Measurements from ENCODE around the gene GPR39.

Gene GPR39

DNA sequence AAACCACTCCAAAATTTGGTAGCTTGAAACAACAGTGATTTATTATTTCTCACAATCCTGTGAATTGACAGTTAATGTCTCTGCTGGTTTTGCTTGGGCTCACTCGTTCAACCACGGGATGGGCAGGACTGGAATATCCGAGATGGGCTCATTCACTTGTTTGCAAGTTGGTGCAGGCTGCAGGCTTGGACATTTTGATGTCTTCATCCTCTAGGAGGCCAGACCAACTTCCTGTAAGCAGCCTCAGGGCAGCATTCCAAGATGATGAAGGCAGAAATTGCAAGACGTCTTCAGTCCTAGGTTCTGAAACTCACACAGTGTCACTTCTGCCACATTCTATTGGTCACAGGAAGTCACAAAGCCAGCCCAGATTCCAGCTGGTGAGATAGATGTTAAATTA, 47.1 kb downstream of the GPR39 start:
- no peaks in the 10 kb centered on the region for H3K36me3 ChIP-seq (replicated peaks; ENCODE audit: insufficient read depth, low read length)
- H3K9me3 ChIP-seq (replicated peaks; ENCODE audit: insufficient read depth, low read length) = no peaks in the 10 kb centered on the region
- no peaks in the 10 kb centered on the region for H3K79me2 ChIP-seq (ENCODE audit: low read length)

DNA sequence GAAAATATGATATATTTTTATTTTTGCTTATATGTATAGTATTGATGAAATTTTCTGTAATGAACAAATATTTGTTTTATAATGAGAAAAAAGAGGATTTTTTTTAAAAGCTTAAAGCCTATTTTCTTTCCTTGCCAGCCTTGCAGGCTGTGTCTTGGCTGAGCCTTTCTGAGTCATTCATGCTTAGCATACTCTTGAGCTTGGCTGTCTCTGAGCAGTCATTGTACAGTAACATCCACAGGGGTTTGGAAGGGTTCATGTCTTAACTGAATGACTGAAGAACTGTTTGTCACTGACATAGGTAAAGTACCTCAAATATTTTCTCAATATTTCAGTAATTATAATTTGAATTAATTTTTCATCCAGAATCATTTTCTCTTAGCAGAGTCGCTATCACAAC, 49.3 kb downstream of the GPR39 start:
- Histone ChIP-seq H3K27ac (ENCODE audit: low read length) (no peak overlapping the region), H3K9me2 (replicated peaks; ENCODE audit: insufficient read depth, low read length) (no peaks in the 10 kb centered on the region), H3F3A (ENCODE audit: insufficient read depth, low read length) (no peaks in the 10 kb centered on the region), H3K9ac (ENCODE audit: low read length) (no peak overlapping the region), H3K79me2 (ENCODE audit: low read length) (no peaks in the 10 kb centered on the region), H3K4me3 (ENCODE audit: low read length) (no peak overlapping the region), H2AFZ (ENCODE audit: low read length) (no peak overlapping the region), H3K36me3 (replicated peaks; ENCODE audit: insufficient read depth, low read length) (no peaks in the 10 kb centered on the region), H3K4me2 (ENCODE audit: low read depth, low read length) (no peak overlapping the region), H3K4me1 (ENCODE audit: low read length) (no peaks in the 10 kb centered on the region), H3K9me3 (replicated peaks; ENCODE audit: insufficient read depth, low read length) (no peaks in the 10 kb centered on the region), H3K27me3 (replicated peaks; ENCODE audit: insufficient read depth, low read length) (no peaks in the 10 kb centered on the region), H4K20me1 (ENCODE audit: insufficient read depth, low read length) (no peaks in the 10 kb centered on the region)
- no peak for TF ChIP-seq EZH2 (optimal IDR thresholded peaks at IDR 0.05; ENCODE audit: low read depth, low read length)
- no peak for TF ChIP-seq EZH2phosphoT487 (IDR thresholded peaks at IDR 0.05; ENCODE audit: low read length)
- TF ChIP-seq, protein P1, sequence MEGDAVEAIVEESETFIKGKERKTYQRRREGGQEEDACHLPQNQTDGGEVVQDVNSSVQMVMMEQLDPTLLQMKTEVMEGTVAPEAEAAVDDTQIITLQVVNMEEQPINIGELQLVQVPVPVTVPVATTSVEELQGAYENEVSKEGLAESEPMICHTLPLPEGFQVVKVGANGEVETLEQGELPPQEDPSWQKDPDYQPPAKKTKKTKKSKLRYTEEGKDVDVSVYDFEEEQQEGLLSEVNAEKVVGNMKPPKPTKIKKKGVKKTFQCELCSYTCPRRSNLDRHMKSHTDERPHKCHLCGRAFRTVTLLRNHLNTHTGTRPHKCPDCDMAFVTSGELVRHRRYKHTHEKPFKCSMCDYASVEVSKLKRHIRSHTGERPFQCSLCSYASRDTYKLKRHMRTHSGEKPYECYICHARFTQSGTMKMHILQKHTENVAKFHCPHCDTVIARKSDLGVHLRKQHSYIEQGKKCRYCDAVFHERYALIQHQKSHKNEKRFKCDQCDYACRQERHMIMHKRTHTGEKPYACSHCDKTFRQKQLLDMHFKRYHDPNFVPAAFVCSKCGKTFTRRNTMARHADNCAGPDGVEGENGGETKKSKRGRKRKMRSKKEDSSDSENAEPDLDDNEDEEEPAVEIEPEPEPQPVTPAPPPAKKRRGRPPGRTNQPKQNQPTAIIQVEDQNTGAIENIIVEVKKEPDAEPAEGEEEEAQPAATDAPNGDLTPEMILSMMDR (IDR thresholded peaks at IDR 0.05; ENCODE audit: low read length) = no peak
- no peak for DNase-seq

More for the DNA sequence above, 47.1 kb downstream of the GPR39 start:
- Histone ChIP-seq H3K27ac (ENCODE audit: low read length) (no peak overlapping the region), H2AFZ (ENCODE audit: low read length) (no peak overlapping the region), H3K4me2 (ENCODE audit: low read depth, low read length) (no peak overlapping the region), H4K20me1 (ENCODE audit: insufficient read depth, low read length) (no peaks in the 10 kb centered on the region), H3K4me3 (ENCODE audit: low read length) (no peak overlapping the region), H3F3A (ENCODE audit: insufficient read depth, low read length) (no peaks in the 10 kb centered on the region), H3K9ac (ENCODE audit: low read length) (no peak overlapping the region), H3K4me1 (ENCODE audit: low read length) (no peaks in the 10 kb centered on the region), H3K27me3 (replicated peaks; ENCODE audit: insufficient read depth, low read length) (no peaks in the 10 kb centered on the region), H3K9me2 (replicated peaks; ENCODE audit: insufficient read depth, low read length) (no peaks in the 10 kb centered on the region)
- DNase-seq = no peak
- TF ChIP-seq EZH2phosphoT487 (IDR thresholded peaks at IDR 0.05; ENCODE audit: low read length) = no peak
- TF ChIP-seq EZH2 (optimal IDR thresholded peaks at IDR 0.05; ENCODE audit: low read depth, low read length) = no peak
- TF ChIP-seq, protein P1 (IDR thresholded peaks at IDR 0.05; ENCODE audit: low read length) = no peak

DNA sequence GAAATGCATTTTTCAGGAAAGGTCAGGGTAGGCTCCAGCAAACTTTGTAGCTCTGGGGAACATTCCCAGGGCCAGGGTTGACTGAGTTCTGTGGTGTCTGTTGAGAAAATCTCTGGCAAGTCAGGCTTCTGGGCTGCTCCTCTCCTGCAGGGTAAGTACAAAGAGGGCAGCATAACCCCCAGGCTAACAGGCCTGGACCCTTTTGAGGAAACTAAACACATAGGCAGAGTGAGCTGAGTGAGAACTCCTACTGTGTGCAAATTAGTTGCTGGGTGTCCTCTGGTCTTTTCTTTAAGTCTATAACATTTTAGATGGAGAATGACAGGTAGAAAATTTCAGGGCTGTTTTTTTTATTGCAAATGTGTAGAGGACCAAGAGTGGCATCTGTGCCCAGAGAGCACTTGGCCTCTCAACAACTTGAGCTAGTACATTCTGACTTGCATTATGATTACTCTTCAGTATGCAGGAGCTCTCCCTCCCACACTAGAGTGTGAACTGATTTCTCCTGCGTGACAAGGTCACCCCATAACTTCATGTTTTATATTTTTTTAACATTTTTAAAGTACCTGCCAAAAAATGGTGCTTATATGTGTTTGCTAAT, 49.9 kb downstream of the GPR39 start:
- no peaks in the 10 kb centered on the region for H3K4me1 ChIP-seq (ENCODE audit: low read length)
- H3K4me3 ChIP-seq (ENCODE audit: low read length) = no peak overlapping the region
- H3K9me3 ChIP-seq (replicated peaks; ENCODE audit: insufficient read depth, low read length) = no peaks in the 10 kb centered on the region
- no peaks in the 10 kb centered on the region for H3K27me3 ChIP-seq (replicated peaks; ENCODE audit: insufficient read depth, low read length)
- H3K4me2 ChIP-seq (ENCODE audit: low read depth, low read length) = no peak overlapping the region
- no peaks in the 10 kb centered on the region for H3F3A ChIP-seq (ENCODE audit: insufficient read depth, low read length)
- no peak overlapping the region for H2AFZ ChIP-seq (ENCODE audit: low read length)
- H4K20me1 ChIP-seq (ENCODE audit: insufficient read depth, low read length) = no peaks in the 10 kb centered on the region
- TF ChIP-seq EZH2phosphoT487 (IDR thresholded peaks at IDR 0.05; ENCODE audit: low read length) = no peak
- TF ChIP-seq, protein P1 (IDR thresholded peaks at IDR 0.05; ENCODE audit: low read length) = no peak
- TF ChIP-seq EZH2 (optimal IDR thresholded peaks at IDR 0.05; ENCODE audit: low read depth, low read length) = no peak
- no peak overlapping the region for H3K9ac ChIP-seq (ENCODE audit: low read length)
- no peak for DNase-seq
- no peaks in the 10 kb centered on the region for H3K9me2 ChIP-seq (replicated peaks; ENCODE audit: insufficient read depth, low read length)
- H3K79me2 ChIP-seq (ENCODE audit: low read length) = no peaks in the 10 kb centered on the region
- H3K36me3 ChIP-seq (replicated peaks; ENCODE audit: insufficient read depth, low read length) = no peaks in the 10 kb centered on the region
- H3K27ac ChIP-seq (ENCODE audit: low read length) = no peak overlapping the region
